ENCODE data around the gene CYP3A7. TPM values are rescaled to one million over a fixed set of nuclear protein-coding genes. Genes with fewer than 3 reads are reported as not detected.

The CYP3A7 gene
- total RNA-seq, 2 donors from 2014 or later = 1.3 TPM; not detected in 1

- Histone ChIP-seq H3K4me1 (peaks cover 15% of the 10 kb centered on the region), H3K36me3 (replicated peaks in 1 of 2; ENCODE audit: insufficient read depth in 1 of 2, low read depth in 2 of 2) (no peaks in the 10 kb centered on the region), H3K27ac (no peak overlapping the region), H3K27me3 (no peaks in the 10 kb centered on the region), H3K9me3 (no peaks in the 10 kb centered on the region), H3K4me3 (no peak overlapping the region)
- 67 to 89% methylated on average over 2 of the region's 2 CpGs for WGBS, 2 donors
- ATAC-seq = no peak
- intact Hi-C loops (cut with DNase I) = no loop called here
- no peak for DNase-seq
- no peak for TF ChIP-seq CTCF (IDR thresholded peaks at IDR 0.05)
- TF ChIP-seq POLR2A (IDR thresholded peaks at IDR 0.05) = no peak
Observed at GRCh38 chr7:99768471-99768870, 33.5 kb upstream of the CYP3A7 start.

- ATAC-seq (no peak), DNase-seq (no peak)
- Histone ChIP-seq H3K4me3 (no peak overlapping the region), H3K27ac (no peak overlapping the region), H3K36me3 (replicated peaks in 1 of 2; ENCODE audit: insufficient read depth in 1 of 2, low read depth in 2 of 2) (no peaks in the 10 kb centered on the region), H3K9me3 (no peaks in the 10 kb centered on the region), H3K27me3 (no peaks in the 10 kb centered on the region), H3K4me1 (peaks cover 8% of the 10 kb centered on the region)
- intact Hi-C loops (cut with DNase I) = no loop called here
- 21 to 39% methylated on average over 1 of the region's 1 CpG for WGBS, 2 donors
- TF ChIP-seq POLR2A (IDR thresholded peaks at IDR 0.05) (no peak), CTCF (IDR thresholded peaks at IDR 0.05) (no peak)
Observed at GRCh38 chr7:99767662-99768061, 32.7 kb upstream of the CYP3A7 start.

- 86 to 89% methylated on average over 3 of the region's 3 CpGs for WGBS, 2 donors
- intact Hi-C loops (cut with DNase I) = no loop called here
- Histone ChIP-seq H3K9me3 (no peaks in the 10 kb centered on the region), H3K27ac (no peak overlapping the region), H3K4me3 (no peak overlapping the region), H3K4me1 (no peaks in the 10 kb centered on the region), H3K27me3 (no peaks in the 10 kb centered on the region), H3K36me3 (replicated peaks in 1 of 2; ENCODE audit: insufficient read depth in 1 of 2, low read depth in 2 of 2) (no peaks in the 10 kb centered on the region)
- DNase-seq (no peak), ATAC-seq (no peak)
- TF ChIP-seq POLR2A (IDR thresholded peaks at IDR 0.05) (no peak), CTCF (IDR thresholded peaks at IDR 0.05) (no peak)
Observed at GRCh38 chr7:99766484-99767099, 31.6 kb upstream of the CYP3A7 start.

- Histone ChIP-seq H3K4me1 (peaks cover 10% of the 10 kb centered on the region), H3K4me3 (no peak overlapping the region), H3K9me3 (no peaks in the 10 kb centered on the region), H3K36me3 (replicated peaks in 1 of 2; ENCODE audit: insufficient read depth in 1 of 2, low read depth in 2 of 2) (no peaks in the 10 kb centered on the region), H3K27me3 (no peaks in the 10 kb centered on the region), H3K27ac (no peak overlapping the region)
- no peak for DNase-seq
- WGBS, 2 donors = 71% methylated on average over 3 of the region's 3 CpGs
- ATAC-seq = no peak
- intact Hi-C loops (cut with DNase I) = no loop called here
- TF ChIP-seq CTCF (IDR thresholded peaks at IDR 0.05) = no peak
- no peak for TF ChIP-seq POLR2A (IDR thresholded peaks at IDR 0.05)
Observed at GRCh38 chr7:99764478-99764877, 29.5 kb upstream of the CYP3A7 start.

- H3K4me1 ChIP-seq = peaks cover 10% of the 10 kb centered on the region
- intact Hi-C loops (cut with DNase I) = no loop called here
- no peaks in the 10 kb centered on the region for H3K36me3 ChIP-seq (replicated peaks in 1 of 2; ENCODE audit: insufficient read depth in 1 of 2, low read depth in 2 of 2)
- no peak overlapping the region for H3K4me3 ChIP-seq
- H3K9me3 ChIP-seq = no peaks in the 10 kb centered on the region
- no peak for TF ChIP-seq POLR2A (IDR thresholded peaks at IDR 0.05)
- no peak for TF ChIP-seq CTCF (IDR thresholded peaks at IDR 0.05)
- H3K27ac ChIP-seq = no peak overlapping the region
- DNase-seq = peak in 2 of 4 donors; percentile 6 to 28
- no peaks in the 10 kb centered on the region for H3K27me3 ChIP-seq
- WGBS, 2 donors = 88 to 90% methylated on average over 7 of the region's 7 CpGs
- no peak for ATAC-seq
Observed at GRCh38 chr7:99762680-99763327, 27.8 kb upstream of the CYP3A7 start.
